ENCODE measurements around the gene LRSAM1. TPM values are rescaled to one million over a fixed set of nuclear protein-coding genes. Genes with fewer than 3 reads are reported as not detected.

LRSAM1 gene
- total RNA-seq: 25.9 TPM
- long read RNA-seq, transcript LRSAM1-202 (25 exons, 3,376 nt): minor isoform, 10 of 63 reads
- long read RNA-seq, transcript LRSAM1-201 (26 exons, 3,146 nt): major isoform, 13 of 63 reads
- long read RNA-seq, partial matches to known transcripts: 9 of 63 reads
- long read RNA-seq, other reads (novel, unspliced or antisense): 31 of 63 reads

DNA sequence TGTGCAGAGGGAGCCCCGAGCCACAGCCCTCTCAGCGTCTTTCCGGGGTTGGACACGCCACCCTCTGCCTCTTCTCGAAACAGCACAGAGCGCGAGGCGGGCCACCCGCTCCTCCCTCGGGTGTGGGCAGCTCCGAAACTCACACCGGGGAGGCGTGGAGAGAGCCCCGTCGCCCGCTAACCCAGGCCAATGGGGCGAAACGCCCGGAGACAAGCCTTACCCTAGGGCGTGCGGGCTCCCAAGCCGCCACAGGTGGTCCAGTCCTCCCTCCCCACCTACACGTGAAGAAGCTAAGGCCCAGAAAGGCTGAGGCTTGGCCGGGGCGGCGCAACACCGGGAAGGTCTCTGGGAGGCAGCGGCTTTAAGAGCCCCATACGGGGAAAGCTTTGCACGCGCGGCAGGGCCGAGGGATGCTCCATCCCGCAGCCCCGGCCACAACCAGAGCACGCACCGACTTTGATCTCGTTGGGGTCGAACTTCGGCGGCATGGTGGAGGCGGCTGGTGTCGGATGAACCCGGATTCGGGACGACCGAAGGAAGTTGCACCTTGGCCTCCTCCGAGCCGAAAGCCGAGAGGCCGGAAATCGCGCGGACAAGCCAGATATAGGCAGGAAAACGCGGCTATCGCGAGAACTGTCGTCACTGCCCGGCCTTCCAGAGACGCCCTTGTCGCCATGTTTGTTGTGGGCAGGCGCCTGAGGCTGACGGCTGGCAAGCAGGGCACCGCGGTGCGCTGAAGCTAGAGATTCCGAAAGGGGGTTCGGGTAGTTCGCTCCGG is at the start of gene LRSAM1, which contains the start of gene RPL12:
TSS of gene LRSAM1 (plus strand) at position 681 of the 778 bp plus-strand sequence. CDS start 3,018 bp downstream, outside the sequence.
TSS of gene RPL12 (minus strand) at position 577 of the 778 bp plus-strand sequence. CDS start at position 488, 89 bp downstream.
- intact Hi-C loops (cut with DNase I): no loop called here
- no peaks in the 10 kb centered on the region for H3K27me3 ChIP-seq (ENCODE audit: low read depth)
- peak within 1 kb of the TSS; percentile 92 for H3K27ac ChIP-seq
- H3K9me3 ChIP-seq: no peaks in the 10 kb centered on the region
- TF ChIP-seq, protein P1, sequence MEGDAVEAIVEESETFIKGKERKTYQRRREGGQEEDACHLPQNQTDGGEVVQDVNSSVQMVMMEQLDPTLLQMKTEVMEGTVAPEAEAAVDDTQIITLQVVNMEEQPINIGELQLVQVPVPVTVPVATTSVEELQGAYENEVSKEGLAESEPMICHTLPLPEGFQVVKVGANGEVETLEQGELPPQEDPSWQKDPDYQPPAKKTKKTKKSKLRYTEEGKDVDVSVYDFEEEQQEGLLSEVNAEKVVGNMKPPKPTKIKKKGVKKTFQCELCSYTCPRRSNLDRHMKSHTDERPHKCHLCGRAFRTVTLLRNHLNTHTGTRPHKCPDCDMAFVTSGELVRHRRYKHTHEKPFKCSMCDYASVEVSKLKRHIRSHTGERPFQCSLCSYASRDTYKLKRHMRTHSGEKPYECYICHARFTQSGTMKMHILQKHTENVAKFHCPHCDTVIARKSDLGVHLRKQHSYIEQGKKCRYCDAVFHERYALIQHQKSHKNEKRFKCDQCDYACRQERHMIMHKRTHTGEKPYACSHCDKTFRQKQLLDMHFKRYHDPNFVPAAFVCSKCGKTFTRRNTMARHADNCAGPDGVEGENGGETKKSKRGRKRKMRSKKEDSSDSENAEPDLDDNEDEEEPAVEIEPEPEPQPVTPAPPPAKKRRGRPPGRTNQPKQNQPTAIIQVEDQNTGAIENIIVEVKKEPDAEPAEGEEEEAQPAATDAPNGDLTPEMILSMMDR (IDR thresholded peaks at IDR 0.05): no peak
- ATAC-seq (peak; percentile 91), DNase-seq (peak; percentile 97)
- peaks cover 44% of the 10 kb centered on the region for H3K4me1 ChIP-seq
- H3K36me3 ChIP-seq: peaks cover 48% of the 10 kb centered on the region
- peak within 1 kb of the TSS; percentile 81 for H3K4me3 ChIP-seq

DNA sequence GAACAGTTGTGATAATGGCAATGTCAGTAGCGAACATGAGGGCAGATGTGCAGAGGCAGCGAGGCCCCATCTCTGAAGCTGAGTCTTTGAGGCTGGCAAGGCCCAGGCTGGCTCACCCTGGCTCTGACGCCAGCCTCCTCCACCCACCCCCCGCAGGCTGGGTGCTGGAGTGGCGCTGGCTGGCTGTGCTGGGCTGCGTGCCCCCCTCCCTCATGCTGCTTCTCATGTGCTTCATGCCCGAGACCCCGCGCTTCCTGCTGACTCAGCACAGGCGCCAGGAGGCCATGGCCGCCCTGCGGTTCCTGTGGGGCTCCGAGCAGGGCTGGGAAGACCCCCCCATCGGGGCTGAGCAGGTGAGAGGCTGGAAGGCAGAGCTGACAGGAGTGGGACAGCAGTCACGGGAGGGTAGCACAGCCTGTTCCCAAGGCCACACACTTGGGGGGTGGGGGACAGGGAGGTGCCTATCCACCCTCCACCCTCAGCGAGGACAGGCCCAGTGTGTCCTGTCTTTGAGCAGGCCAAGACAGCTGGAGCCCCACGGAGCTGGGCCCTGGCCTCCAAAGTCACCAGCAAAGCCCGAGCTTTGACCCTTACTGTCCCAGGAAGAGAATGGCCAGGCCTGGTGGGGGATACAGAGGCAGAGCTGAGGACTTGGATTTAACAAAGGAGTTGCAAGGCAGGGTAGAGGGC is 48.8 kb upstream of the LRSAM1 start:
- TF ChIP-seq, protein P1 (IDR thresholded peaks at IDR 0.05): no peak
- intact Hi-C loops (cut with DNase I): no loop called here
- H3K4me1 ChIP-seq: peaks cover 15% of the 10 kb centered on the region
- DNase-seq: no peak
- no peak for ATAC-seq
- H3K36me3 ChIP-seq: peaks cover 43% of the 10 kb centered on the region
- no peak overlapping the region for H3K4me3 ChIP-seq
- no peaks in the 10 kb centered on the region for H3K27me3 ChIP-seq (ENCODE audit: low read depth)
- no peaks in the 10 kb centered on the region for H3K9me3 ChIP-seq
- H3K27ac ChIP-seq: no peak overlapping the region

DNA sequence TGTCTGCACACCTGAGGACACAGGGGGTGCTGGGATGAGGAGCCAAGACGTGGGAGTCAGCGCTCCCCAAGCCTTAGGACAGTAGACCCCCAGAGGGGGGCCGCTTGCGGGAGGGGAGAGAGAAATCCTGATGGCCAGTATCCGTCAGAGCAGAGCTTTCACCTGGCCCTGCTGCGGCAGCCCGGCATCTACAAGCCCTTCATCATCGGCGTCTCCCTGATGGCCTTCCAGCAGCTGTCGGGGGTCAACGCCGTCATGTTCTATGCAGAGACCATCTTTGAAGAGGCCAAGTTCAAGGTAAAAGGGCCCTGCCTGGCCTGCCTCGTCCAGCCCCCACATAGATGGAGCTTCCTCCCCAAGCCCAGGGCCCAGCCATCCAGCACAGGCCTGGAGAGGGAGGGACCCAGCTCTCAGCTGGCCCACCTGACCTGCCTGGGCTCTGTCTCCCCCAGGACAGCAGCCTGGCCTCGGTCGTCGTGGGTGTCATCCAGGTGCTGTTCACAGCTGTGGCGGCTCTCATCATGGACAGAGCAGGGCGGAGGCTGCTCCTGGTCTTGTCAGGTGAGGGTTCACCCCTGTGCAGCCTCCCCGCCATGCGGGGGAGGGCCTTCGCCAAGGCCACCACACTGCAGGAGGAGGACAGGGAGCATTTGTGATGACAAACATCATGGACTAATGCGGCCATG is 47.7 kb upstream of the LRSAM1 start:
- ATAC-seq: no peak
- TF ChIP-seq, protein P1 (IDR thresholded peaks at IDR 0.05): no peak
- peaks cover 43% of the 10 kb centered on the region for H3K36me3 ChIP-seq
- no peaks in the 10 kb centered on the region for H3K9me3 ChIP-seq
- intact Hi-C loops (cut with DNase I): no loop called here
- no peak for DNase-seq
- no peak overlapping the region for H3K4me3 ChIP-seq
- no peaks in the 10 kb centered on the region for H3K27me3 ChIP-seq (ENCODE audit: low read depth)
- no peak overlapping the region for H3K27ac ChIP-seq
- peaks cover 4% of the 10 kb centered on the region for H3K4me1 ChIP-seq

DNA sequence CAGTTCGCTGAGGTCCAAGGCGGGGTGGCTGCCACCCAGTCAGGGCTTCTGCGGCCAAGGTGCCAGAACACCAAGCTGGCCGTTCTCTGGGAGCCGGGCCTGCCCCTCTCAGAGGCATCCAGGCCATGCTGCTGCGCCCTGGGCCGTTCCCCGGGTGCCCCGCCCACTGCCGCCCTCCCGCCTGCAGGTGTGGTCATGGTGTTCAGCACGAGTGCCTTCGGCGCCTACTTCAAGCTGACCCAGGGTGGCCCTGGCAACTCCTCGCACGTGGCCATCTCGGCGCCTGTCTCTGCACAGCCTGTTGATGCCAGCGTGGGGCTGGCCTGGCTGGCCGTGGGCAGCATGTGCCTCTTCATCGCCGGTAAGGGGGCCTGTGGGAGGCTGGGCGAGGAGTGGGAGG is 46.7 kb upstream of the LRSAM1 start:
- intact Hi-C loops (cut with DNase I): no loop called here
- no peak for DNase-seq
- Histone ChIP-seq H3K9me3 (no peaks in the 10 kb centered on the region), H3K4me1 (no peaks in the 10 kb centered on the region), H3K4me3 (no peak overlapping the region), H3K36me3 (peaks cover 43% of the 10 kb centered on the region), H3K27me3 (ENCODE audit: low read depth) (no peaks in the 10 kb centered on the region), H3K27ac (no peak overlapping the region)
- no peak for ATAC-seq
- TF ChIP-seq, protein P1 (IDR thresholded peaks at IDR 0.05): no peak
